Esophagus (tissue), 2 donors: ENCODE measurements around the gene HMCN2. TPM values are rescaled to one million over a fixed set of nuclear protein-coding genes. Genes with fewer than 3 reads are reported as not detected.

Experiments
- H3K27ac ChIP-seq, 2 donors: one replicate each; pipeline ENCODE4 v1.5.1; 2013; ENCODE audit warnings: low read depth in 2 of 2, mild to moderate bottlenecking in 2 of 2, inconsistent platforms in 1 of 2, low read length in 1 of 2, moderate library complexity in 1 of 2
- H3K27me3 ChIP-seq, 2 donors: one replicate each; pipeline ENCODE4 v1.6.1; 2013; ENCODE audit warnings: low read length in 2 of 2, control low read depth in 1 of 2, mild to moderate bottlenecking in 1 of 2; ENCODE audit not compliant: insufficient read depth in 2 of 2, control insufficient read depth in 1 of 2
- H3K36me3 ChIP-seq, 2 donors: one replicate each; pipeline ENCODE4 v1.6.1; 2013; ENCODE audit warnings: low read length in 1 of 2; ENCODE audit not compliant: control insufficient read depth in 2 of 2, insufficient read depth in 2 of 2
- H3K4me1 ChIP-seq, 2 donors: one replicate each; pipeline ENCODE4 v1.6.1; 2013; ENCODE audit warnings: low read length in 1 of 2; ENCODE audit not compliant: control insufficient read depth in 2 of 2, insufficient read depth in 2 of 2
- H3K4me3 ChIP-seq, 2 donors: one replicate each; pipeline ENCODE4 v1.5.1; 2013; ENCODE audit warnings: low read length in 2 of 2, mild to moderate bottlenecking in 2 of 2, low read depth in 1 of 2, moderate library complexity in 1 of 2
- H3K9me3 ChIP-seq, 2 donors: one replicate each; pipeline ENCODE4 v1.6.1; 2013; ENCODE audit warnings: mild to moderate bottlenecking in 2 of 2, low read depth in 1 of 2, low read length in 1 of 2, moderate library complexity in 1 of 2; ENCODE audit not compliant: control insufficient read depth in 2 of 2, insufficient read depth in 1 of 2
- WGBS, 2 donors: extraction: QIAGEN DNeasy Blood & Tissue Kit; methylation state at CpG; one replicate each; pipeline ENCODE4 v1.1.7; 2013; 5-methylcytosine and 5-hydroxymethylcytosine counted together
- polyA plus RNA-seq, 2 donors: library from polyadenylated mRNA; stranded (reverse); fragments of 200-250 nt; gene quantifications; one replicate each; pipeline ENCODE4 v1.2.3, GENCODE V29; 2013
- donor health status: healthy with polysubstance abuse.
- donor health status: Bipolar disorder and iron deficiency.

HMCN2 gene
- polyA plus RNA-seq, 2 donors, result 4.1 to 4.8 TPM

GRCh38 chr9:130458027-130458803, 192.7 kb downstream of the HMCN2 start:
- Histone ChIP-seq H3K27ac (no peak overlapping the region), H3K27me3 (no peaks in the 10 kb centered on the region), H3K4me3 (no peak overlapping the region), H3K36me3 (peaks cover 0 to 2% of the 10 kb centered on the region in 2 donors), H3K9me3 (no peaks in the 10 kb centered on the region), H3K4me1 (no peaks in the 10 kb centered on the region)
- WGBS, 2 donors, result 87 to 92% methylated on average over 23 of the region's 23 CpGs

DNA sequence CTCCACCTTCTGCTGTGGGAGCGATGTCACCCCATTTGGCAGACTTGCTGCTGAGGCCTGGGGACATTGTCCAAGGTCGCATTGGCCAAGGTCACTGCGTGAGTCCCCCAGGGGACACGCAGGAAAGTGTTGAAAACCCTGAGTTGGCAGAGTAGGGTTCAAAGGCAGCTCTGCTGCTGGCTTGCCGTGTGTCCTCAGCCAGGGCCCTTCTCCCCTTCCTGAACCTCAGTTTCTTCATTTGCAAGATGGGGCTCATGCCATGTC, 193.2 kb downstream of the HMCN2 start:
- Histone ChIP-seq H3K36me3 (peaks cover 0 to 2% of the 10 kb centered on the region in 2 donors), H3K4me3 (no peak overlapping the region), H3K27me3 (no peaks in the 10 kb centered on the region), H3K4me1 (no peaks in the 10 kb centered on the region), H3K27ac (no peak overlapping the region), H3K9me3 (no peaks in the 10 kb centered on the region)
- WGBS, 2 donors, result 88 to 90% methylated on average over 5 of the region's 5 CpGs

DNA sequence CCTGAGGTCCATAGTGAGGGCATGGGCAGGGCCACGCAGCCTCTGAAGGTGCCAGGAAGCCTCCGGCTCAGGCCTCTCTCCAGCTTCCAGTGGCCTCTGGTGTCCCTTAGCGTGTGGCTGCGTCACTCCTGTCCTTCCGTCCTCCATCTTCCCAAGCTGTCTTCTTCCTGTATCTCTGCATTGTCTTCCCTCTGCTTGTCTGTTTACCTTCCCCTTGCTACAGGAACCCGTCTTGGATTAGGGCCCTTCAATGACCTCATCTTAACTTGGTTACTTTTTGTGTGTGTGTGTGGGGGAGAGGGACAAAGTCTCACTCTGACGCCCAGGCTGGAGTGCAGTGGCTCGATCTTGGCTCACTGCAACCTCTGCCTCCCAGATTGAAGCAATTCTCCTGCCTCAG, 193.6 kb downstream of the HMCN2 start:
- 81 to 82% methylated on average over 8 of the region's 8 CpGs for WGBS, 2 donors
- Histone ChIP-seq H3K36me3 (peaks cover 0 to 6% of the 10 kb centered on the region in 2 donors), H3K27me3 (no peaks in the 10 kb centered on the region), H3K4me1 (no peaks in the 10 kb centered on the region), H3K4me3 (no peak overlapping the region), H3K9me3 (no peaks in the 10 kb centered on the region), H3K27ac (no peak overlapping the region)

- Histone ChIP-seq H3K9me3 (no peaks in the 10 kb centered on the region), H3K36me3 (peaks cover 0 to 7% of the 10 kb centered on the region in 2 donors), H3K27ac (no peak overlapping the region), H3K27me3 (no peaks in the 10 kb centered on the region), H3K4me1 (no peaks in the 10 kb centered on the region), H3K4me3 (no peak overlapping the region)
- 69 to 77% methylated on average over 11 of the region's 11 CpGs for WGBS, 2 donors
Measured at GRCh38 chr9:130459941-130460669, 194.5 kb downstream of the HMCN2 start.

DNA sequence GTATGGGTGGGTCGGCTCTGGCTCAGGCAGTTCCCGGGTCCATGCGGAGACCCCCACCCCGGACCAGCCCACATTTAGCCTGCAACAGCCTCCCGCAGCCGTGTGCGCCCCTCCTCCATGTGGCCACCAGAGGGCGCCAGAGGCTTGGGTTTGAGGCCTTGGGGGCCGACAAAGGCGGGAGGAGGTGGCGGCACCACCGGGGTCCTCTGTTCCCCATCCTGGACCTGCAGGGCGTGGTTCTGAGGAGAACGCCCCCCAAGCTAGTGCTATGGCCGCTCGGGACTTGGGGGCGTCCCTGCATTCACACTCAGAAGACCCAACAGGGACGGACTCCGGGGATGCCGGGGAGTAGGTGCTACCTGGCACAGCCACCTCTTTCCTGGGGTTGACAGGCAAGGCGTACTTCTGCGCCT, 195.7 kb downstream of the HMCN2 start:
- Histone ChIP-seq H3K36me3 (peaks cover 0 to 7% of the 10 kb centered on the region in 2 donors), H3K27me3 (no peaks in the 10 kb centered on the region)
- WGBS, 2 donors, result 20 to 26% methylated on average over 20 to 22 of the region's 22 CpGs

GRCh38 chr9:130461731-130462130, 196.2 kb downstream of the HMCN2 start:
- H3K27me3 ChIP-seq, result no peaks in the 10 kb centered on the region
- H3K27ac ChIP-seq, result no peak overlapping the region
- 79 to 84% methylated on average over 11 of the region's 11 CpGs for WGBS, 2 donors
- peaks cover 0 to 7% of the 10 kb centered on the region in 2 donors for H3K36me3 ChIP-seq
- H3K4me3 ChIP-seq, result no peak overlapping the region
- H3K9me3 ChIP-seq, result no peaks in the 10 kb centered on the region
- H3K4me1 ChIP-seq, result no peaks in the 10 kb centered on the region

More for the DNA sequence above, 195.7 kb downstream of the HMCN2 start:
- H3K9me3 ChIP-seq, result no peaks in the 10 kb centered on the region
- H3K27ac ChIP-seq, result no peak overlapping the region
- no peaks in the 10 kb centered on the region for H3K4me1 ChIP-seq
- H3K4me3 ChIP-seq, result no peak overlapping the region

DNA sequence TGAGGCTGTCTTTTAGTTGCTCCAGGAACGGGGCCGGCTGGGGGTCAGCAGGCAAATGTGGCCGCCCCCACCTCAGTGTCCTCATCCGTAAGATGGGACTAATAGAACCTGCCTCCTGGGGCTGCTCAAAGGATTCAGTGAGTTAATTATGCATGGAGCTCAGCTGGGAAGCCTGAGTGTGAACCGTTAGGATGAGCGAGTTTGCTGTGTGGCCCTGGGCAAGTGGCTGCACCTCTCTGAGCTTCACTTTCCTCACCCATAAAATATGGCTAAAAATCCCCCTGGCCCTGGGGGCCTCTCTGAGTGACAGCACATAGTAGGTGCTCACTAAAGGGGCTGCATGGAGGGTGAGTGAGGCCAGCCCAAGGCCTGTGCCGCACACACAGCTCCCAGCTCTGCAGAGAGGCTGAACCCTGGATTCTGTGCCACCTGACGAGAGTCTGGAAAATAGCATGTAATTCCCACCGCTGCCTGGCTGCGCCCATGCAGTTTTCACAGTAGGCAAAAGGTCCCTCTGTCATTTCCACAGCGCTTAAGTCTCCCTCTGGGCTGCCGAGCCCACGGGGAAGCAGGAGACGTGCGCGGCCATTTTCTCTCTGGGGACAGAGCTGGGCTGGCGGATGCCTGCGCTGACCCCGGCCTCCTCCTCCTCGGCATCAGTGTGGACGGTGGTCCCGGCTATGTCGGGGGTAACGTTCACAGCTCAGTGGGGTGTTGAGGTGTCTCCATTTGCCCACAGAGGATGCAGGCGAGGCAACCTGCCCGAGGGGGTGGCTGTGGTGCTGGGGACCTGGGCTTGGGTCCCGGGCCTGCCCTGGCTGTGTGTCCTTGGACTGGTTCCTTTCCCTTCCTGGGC, 197.4 kb downstream of the HMCN2 start:
- H3K9me3 ChIP-seq, result no peaks in the 10 kb centered on the region
- 87 to 92% methylated on average over 26 to 27 of the region's 27 CpGs for WGBS, 2 donors

GRCh38 chr9:130463763-130464745, 198.5 kb downstream of the HMCN2 start:
- H3K4me1 ChIP-seq, result no peaks in the 10 kb centered on the region
- no peak overlapping the region for H3K27ac ChIP-seq
- H3K9me3 ChIP-seq, result no peaks in the 10 kb centered on the region
- H3K4me3 ChIP-seq, result no peak overlapping the region
- no peaks in the 10 kb centered on the region for H3K27me3 ChIP-seq
- WGBS, 2 donors, result 82% methylated on average over 20 to 22 of the region's 22 CpGs
- H3K36me3 ChIP-seq, result peaks cover 0 to 7% of the 10 kb centered on the region in 2 donors

More for the DNA sequence above, 197.4 kb downstream of the HMCN2 start:
- no peak overlapping the region for H3K27ac ChIP-seq
- H3K27me3 ChIP-seq, result no peaks in the 10 kb centered on the region
- H3K4me1 ChIP-seq, result no peaks in the 10 kb centered on the region
- H3K4me3 ChIP-seq, result no peak overlapping the region
- H3K36me3 ChIP-seq, result peaks cover 0 to 7% of the 10 kb centered on the region in 2 donors
